ENCODE results near the gene CEACAM7.
A peak's percentile ranks its signal among the peaks of the same experiment; 100 is the strongest.

The CEACAM7 gene

DNA sequence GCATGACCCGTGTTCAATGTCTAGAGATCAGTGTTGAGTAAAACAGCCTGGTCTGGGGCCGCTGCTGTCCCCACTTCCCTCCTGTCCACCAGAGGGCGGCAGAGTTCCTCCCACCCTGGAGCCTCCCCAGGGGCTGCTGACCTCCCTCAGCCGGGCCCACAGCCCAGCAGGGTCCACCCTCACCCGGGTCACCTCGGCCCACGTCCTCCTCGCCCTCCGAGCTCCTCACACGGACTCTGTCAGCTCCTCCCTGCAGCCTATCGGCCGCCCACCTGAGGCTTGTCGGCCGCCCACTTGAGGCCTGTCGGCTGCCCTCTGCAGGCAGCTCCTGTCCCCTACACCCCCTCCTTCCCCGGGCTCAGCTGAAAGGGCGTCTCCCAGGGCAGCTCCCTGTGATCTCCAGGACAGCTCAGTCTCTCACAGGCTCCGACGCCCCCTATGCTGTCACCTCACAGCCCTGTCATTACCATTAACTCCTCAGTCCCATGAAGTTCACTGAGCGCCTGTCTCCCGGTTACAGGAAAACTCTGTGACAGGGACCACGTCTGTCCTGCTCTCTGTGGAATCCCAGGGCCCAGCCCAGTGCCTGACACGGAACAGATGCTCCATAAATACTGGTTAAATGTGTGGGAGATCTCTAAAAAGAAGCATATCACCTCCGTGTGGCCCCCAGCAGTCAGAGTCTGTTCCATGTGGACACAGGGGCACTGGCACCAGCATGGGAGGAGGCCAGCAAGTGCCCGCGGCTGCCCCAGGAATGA is 18.9 kb upstream of the CEACAM7 start (continued):
- TF ChIP-seq, protein P1, sequence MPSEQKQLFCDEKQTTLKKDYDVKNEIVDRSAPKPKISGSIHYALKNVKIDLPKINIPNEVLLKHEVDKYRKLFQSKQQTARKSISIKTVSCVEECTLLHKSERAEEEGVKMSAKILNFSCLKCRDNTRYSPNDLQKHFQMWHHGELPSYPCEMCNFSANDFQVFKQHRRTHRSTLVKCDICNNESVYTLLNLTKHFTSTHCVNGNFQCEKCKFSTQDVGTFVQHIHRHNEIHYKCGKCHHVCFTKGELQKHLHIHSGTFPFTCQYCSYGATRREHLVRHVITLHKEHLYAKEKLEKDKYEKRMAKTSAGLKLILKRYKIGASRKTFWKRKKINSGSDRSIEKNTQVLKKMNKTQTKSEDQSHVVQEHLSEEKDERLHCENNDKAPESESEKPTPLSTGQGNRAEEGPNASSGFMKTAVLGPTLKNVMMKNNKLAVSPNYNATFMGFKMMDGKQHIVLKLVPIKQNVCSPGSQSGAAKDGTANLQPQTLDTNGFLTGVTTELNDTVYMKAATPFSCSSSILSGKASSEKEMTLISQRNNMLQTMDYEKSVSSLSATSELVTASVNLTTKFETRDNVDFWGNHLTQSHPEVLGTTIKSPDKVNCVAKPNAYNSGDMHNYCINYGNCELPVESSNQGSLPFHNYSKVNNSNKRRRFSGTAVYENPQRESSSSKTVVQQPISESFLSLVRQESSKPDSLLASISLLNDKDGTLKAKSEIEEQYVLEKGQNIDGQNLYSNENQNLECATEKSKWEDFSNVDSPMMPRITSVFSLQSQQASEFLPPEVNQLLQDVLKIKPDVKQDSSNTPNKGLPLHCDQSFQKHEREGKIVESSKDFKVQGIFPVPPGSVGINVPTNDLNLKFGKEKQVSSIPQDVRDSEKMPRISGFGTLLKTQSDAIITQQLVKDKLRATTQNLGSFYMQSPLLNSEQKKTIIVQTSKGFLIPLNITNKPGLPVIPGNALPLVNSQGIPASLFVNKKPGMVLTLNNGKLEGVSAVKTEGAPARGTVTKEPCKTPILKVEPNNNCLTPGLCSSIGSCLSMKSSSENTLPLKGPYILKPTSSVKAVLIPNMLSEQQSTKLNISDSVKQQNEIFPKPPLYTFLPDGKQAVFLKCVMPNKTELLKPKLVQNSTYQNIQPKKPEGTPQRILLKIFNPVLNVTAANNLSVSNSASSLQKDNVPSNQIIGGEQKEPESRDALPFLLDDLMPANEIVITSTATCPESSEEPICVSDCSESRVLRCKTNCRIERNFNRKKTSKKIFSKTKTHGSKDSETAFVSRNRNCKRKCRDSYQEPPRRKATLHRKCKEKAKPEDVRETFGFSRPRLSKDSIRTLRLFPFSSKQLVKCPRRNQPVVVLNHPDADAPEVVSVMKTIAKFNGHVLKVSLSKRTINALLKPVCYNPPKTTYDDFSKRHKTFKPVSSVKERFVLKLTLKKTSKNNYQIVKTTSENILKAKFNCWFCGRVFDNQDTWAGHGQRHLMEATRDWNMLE (tag by site-specific recombination; conservative IDR thresholded peaks at IDR 0.05; ENCODE audit: low read depth), result no peak
- TF ChIP-seq REPIN1 (tag by site-specific recombination; IDR thresholded peaks at IDR 0.05; ENCODE audit: low read depth) (peak; percentile 78), ZNF211 (tag by site-specific recombination; IDR thresholded peaks at IDR 0.05; ENCODE audit: low read depth) (no peak), ZNF501 (tag by site-specific recombination; IDR thresholded peaks at IDR 0.05) (peak; percentile 91), SP7 (tag by site-specific recombination; IDR thresholded peaks at IDR 0.05) (peak; percentile 86), KLF8 (tag by site-specific recombination; IDR thresholded peaks at IDR 0.05) (peak; percentile 93), ZNF366 (tag by site-specific recombination; conservative IDR thresholded peaks at IDR 0.05) (no peak), KLF7 (tag by site-specific recombination; IDR thresholded peaks at IDR 0.05; ENCODE audit: borderline replicate concordance) (peak; percentile 91; the same call in 1 of the 2 replicates), MYNN (tag by site-specific recombination; IDR thresholded peaks at IDR 0.05; ENCODE audit: borderline replicate concordance) (no peak), BCL11B (tag by site-specific recombination; IDR thresholded peaks at IDR 0.05; ENCODE audit: low read depth) (0 out of 2 replicates have a peak, but pooled peaks have one; percentile 66), ZNF654 (tag by site-specific recombination; IDR thresholded peaks at IDR 0.05; ENCODE audit: low read depth) (peak; percentile 61), ZNF677 (tag by site-specific recombination; IDR thresholded peaks at IDR 0.05) (no peak), ZNF843 (tag by site-specific recombination; IDR thresholded peaks at IDR 0.05) (peak; percentile 49; the same call in 1 of the 2 replicates), ZNF157 (tag by site-specific recombination; IDR thresholded peaks at IDR 0.05) (no peak), SCRT2 (tag by site-specific recombination; IDR thresholded peaks at IDR 0.05) (peak; percentile 100), OVOL3 (tag by site-specific recombination; IDR thresholded peaks at IDR 0.05) (no peak), ZSCAN30 (tag by site-specific recombination; IDR thresholded peaks at IDR 0.05) (no peak), YY1 (tag by site-specific recombination; IDR thresholded peaks at IDR 0.05) (no peak), ZNF530 (tag by site-specific recombination; IDR thresholded peaks at IDR 0.05; ENCODE audit: low read depth) (no peak)
- TF ChIP-seq, protein P2, sequence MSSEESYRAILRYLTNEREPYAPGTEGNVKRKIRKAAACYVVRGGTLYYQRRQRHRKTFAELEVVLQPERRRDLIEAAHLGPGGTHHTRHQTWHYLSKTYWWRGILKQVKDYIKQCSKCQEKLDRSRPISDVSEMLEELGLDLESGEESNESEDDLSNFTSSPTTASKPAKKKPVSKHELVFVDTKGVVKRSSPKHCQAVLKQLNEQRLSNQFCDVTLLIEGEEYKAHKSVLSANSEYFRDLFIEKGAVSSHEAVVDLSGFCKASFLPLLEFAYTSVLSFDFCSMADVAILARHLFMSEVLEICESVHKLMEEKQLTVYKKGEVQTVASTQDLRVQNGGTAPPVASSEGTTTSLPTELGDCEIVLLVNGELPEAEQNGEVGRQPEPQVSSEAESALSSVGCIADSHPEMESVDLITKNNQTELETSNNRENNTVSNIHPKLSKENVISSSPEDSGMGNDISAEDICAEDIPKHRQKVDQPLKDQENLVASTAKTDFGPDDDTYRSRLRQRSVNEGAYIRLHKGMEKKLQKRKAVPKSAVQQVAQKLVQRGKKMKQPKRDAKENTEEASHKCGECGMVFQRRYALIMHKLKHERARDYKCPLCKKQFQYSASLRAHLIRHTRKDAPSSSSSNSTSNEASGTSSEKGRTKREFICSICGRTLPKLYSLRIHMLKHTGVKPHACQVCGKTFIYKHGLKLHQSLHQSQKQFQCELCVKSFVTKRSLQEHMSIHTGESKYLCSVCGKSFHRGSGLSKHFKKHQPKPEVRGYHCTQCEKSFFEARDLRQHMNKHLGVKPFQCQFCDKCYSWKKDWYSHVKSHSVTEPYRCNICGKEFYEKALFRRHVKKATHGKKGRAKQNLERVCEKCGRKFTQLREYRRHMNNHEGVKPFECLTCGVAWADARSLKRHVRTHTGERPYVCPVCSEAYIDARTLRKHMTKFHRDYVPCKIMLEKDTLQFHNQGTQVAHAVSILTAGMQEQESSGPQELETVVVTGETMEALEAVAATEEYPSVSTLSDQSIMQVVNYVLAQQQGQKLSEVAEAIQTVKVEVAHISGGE (tag by site-specific recombination; conservative IDR thresholded peaks at IDR 0.05; ENCODE audit: low read depth), result no peak
- TF ChIP-seq, protein P3, sequence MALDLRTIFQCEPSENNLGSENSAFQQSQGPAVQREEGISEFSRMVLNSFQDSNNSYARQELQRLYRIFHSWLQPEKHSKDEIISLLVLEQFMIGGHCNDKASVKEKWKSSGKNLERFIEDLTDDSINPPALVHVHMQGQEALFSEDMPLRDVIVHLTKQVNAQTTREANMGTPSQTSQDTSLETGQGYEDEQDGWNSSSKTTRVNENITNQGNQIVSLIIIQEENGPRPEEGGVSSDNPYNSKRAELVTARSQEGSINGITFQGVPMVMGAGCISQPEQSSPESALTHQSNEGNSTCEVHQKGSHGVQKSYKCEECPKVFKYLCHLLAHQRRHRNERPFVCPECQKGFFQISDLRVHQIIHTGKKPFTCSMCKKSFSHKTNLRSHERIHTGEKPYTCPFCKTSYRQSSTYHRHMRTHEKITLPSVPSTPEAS (tag by site-specific recombination; IDR thresholded peaks at IDR 0.05), result peak; percentile 45
- TF ChIP-seq, protein P4, sequence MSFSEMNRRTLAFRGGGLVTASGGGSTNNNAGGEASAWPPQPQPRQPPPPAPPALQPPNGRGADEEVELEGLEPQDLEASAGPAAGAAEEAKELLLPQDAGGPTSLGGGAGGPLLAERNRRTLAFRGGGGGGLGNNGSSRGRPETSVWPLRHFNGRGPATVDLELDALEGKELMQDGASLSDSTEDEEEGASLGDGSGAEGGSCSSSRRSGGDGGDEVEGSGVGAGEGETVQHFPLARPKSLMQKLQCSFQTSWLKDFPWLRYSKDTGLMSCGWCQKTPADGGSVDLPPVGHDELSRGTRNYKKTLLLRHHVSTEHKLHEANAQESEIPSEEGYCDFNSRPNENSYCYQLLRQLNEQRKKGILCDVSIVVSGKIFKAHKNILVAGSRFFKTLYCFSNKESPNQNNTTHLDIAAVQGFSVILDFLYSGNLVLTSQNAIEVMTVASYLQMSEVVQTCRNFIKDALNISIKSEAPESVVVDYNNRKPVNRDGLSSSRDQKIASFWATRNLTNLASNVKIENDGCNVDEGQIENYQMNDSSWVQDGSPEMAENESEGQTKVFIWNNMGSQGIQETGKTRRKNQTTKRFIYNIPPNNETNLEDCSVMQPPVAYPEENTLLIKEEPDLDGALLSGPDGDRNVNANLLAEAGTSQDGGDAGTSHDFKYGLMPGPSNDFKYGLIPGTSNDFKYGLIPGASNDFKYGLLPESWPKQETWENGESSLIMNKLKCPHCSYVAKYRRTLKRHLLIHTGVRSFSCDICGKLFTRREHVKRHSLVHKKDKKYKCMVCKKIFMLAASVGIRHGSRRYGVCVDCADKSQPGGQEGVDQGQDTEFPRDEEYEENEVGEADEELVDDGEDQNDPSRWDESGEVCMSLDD (tag by site-specific recombination; IDR thresholded peaks at IDR 0.05), result peak; percentile 60; the same call in 1 of the 2 replicates
- TF ChIP-seq, protein P5, sequence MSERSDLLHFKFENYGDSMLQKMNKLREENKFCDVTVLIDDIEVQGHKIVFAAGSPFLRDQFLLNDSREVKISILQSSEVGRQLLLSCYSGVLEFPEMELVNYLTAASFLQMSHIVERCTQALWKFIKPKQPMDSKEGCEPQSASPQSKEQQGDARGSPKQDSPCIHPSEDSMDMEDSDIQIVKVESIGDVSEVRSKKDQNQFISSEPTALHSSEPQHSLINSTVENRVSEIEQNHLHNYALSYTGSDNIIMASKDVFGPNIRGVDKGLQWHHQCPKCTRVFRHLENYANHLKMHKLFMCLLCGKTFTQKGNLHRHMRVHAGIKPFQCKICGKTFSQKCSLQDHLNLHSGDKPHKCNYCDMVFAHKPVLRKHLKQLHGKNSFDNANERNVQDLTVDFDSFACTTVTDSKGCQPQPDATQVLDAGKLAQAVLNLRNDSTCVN (tag by site-specific recombination; optimal IDR thresholded peaks at IDR 0.05), result peak; percentile 26
- TF ChIP-seq, protein P6, sequence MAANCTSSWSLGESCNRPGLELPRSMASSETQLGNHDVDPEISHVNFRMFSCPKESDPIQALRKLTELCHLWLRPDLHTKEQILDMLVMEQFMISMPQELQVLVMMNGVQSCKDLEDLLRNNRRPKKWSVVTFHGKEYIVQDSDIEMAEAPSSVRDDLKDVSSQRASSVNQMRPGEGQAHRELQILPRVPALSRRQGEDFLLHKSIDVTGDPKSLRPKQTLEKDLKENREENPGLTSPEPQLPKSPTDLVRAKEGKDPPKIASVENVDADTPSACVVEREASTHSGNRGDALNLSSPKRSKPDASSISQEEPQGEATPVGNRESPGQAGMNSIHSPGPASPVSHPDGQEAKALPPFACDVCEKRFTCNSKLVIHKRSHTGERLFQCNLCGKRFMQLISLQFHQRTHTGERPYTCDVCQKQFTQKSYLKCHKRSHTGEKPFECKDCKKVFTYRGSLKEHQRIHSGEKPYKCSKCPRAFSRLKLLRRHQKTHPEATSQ (tag by site-specific recombination; IDR thresholded peaks at IDR 0.05), result peak; percentile 43; the same call in 1 of the 2 replicates
